Measurements from ENCODE around the gene RALGAPA2. TPM values are rescaled to one million over a fixed set of nuclear protein-coding genes. Genes with fewer than 3 reads are reported as not detected.
A peak's percentile ranks its signal among the peaks of the same experiment; 100 is the strongest.

RALGAPA2 gene
- polyA plus RNA-seq, 1 donor = 33.1 TPM

GRCh38 chr20:20664795-20665589, 47.5 kb downstream of the RALGAPA2 start:
- H3K9me3 ChIP-seq (ENCODE audit: control insufficient read depth, low read depth, low read length) = no peaks in the 10 kb centered on the region
- H3K4me1 ChIP-seq (ENCODE audit: control insufficient read depth, insufficient read depth, low read length) = no peaks in the 10 kb centered on the region
- peak in 1 of 2 donors; percentile 26 for DNase-seq
- H3K36me3 ChIP-seq (ENCODE audit: control insufficient read depth, insufficient read depth, low read length) = no peaks in the 10 kb centered on the region
- H3K4me3 ChIP-seq (ENCODE audit: low read length) = no peak overlapping the region
- WGBS (ENCODE audit: insufficient coverage, low lambda C conversion rate) = 83% methylated on average over 1 of the region's 2 CpGs
- no peaks in the 10 kb centered on the region for H3K27me3 ChIP-seq (ENCODE audit: control insufficient read depth, insufficient read depth, low read length)
- H3K27ac ChIP-seq (ENCODE audit: low read length) = no peak overlapping the region

- Histone ChIP-seq H3K27ac (ENCODE audit: low read length) (no peak overlapping the region), H3K4me3 (ENCODE audit: low read length) (no peak overlapping the region), H3K4me1 (ENCODE audit: control insufficient read depth, insufficient read depth, low read length) (no peaks in the 10 kb centered on the region), H3K36me3 (ENCODE audit: control insufficient read depth, insufficient read depth, low read length) (no peaks in the 10 kb centered on the region), H3K9me3 (ENCODE audit: control insufficient read depth, low read depth, low read length) (no peaks in the 10 kb centered on the region), H3K27me3 (ENCODE audit: control insufficient read depth, insufficient read depth, low read length) (no peaks in the 10 kb centered on the region)
- WGBS (ENCODE audit: insufficient coverage, low lambda C conversion rate) = 83% methylated on average over 1 of the region's 3 CpGs
- no peak for DNase-seq
Measured at GRCh38 chr20:20663841-20664240, 48.6 kb downstream of the RALGAPA2 start.

- WGBS (ENCODE audit: insufficient coverage, low lambda C conversion rate) = 84% methylated on average over 2 of the region's 4 CpGs
- Histone ChIP-seq H3K27me3 (ENCODE audit: control insufficient read depth, insufficient read depth, low read length) (no peaks in the 10 kb centered on the region), H3K36me3 (ENCODE audit: control insufficient read depth, insufficient read depth, low read length) (peaks cover 8% of the 10 kb centered on the region), H3K9me3 (ENCODE audit: control insufficient read depth, low read depth, low read length) (no peaks in the 10 kb centered on the region), H3K4me3 (ENCODE audit: low read length) (no peak overlapping the region), H3K27ac (ENCODE audit: low read length) (no peak overlapping the region), H3K4me1 (ENCODE audit: control insufficient read depth, insufficient read depth, low read length) (no peaks in the 10 kb centered on the region)
- no peak for DNase-seq
Measured at GRCh38 chr20:20658871-20659431, 53.5 kb downstream of the RALGAPA2 start.

- H3K27ac ChIP-seq (ENCODE audit: low read length) = no peak overlapping the region
- no peaks in the 10 kb centered on the region for H3K4me1 ChIP-seq (ENCODE audit: control insufficient read depth, insufficient read depth, low read length)
- no peaks in the 10 kb centered on the region for H3K9me3 ChIP-seq (ENCODE audit: control insufficient read depth, low read depth, low read length)
- DNase-seq = no peak
- H3K4me3 ChIP-seq (ENCODE audit: low read length) = no peak overlapping the region
- H3K27me3 ChIP-seq (ENCODE audit: control insufficient read depth, insufficient read depth, low read length) = no peaks in the 10 kb centered on the region
- peaks cover 8% of the 10 kb centered on the region for H3K36me3 ChIP-seq (ENCODE audit: control insufficient read depth, insufficient read depth, low read length)
Measured at GRCh38 chr20:20658123-20658522, 54.3 kb downstream of the RALGAPA2 start.

- no CpG with 5 or more reads among the region's 6 CpGs for WGBS (ENCODE audit: insufficient coverage, low lambda C conversion rate)
- Histone ChIP-seq H3K27me3 (ENCODE audit: control insufficient read depth, insufficient read depth, low read length) (no peaks in the 10 kb centered on the region), H3K4me3 (ENCODE audit: low read length) (no peak overlapping the region), H3K9me3 (ENCODE audit: control insufficient read depth, low read depth, low read length) (no peaks in the 10 kb centered on the region), H3K4me1 (ENCODE audit: control insufficient read depth, insufficient read depth, low read length) (no peaks in the 10 kb centered on the region), H3K27ac (ENCODE audit: low read length) (no peak overlapping the region), H3K36me3 (ENCODE audit: control insufficient read depth, insufficient read depth, low read length) (peaks cover 10% of the 10 kb centered on the region)
- DNase-seq = no peak
Measured at GRCh38 chr20:20657092-20657491, 55.4 kb downstream of the RALGAPA2 start.

- Histone ChIP-seq H3K4me3 (ENCODE audit: low read length) (no peak overlapping the region), H3K27ac (ENCODE audit: low read length) (no peak overlapping the region), H3K27me3 (ENCODE audit: control insufficient read depth, insufficient read depth, low read length) (no peaks in the 10 kb centered on the region), H3K4me1 (ENCODE audit: control insufficient read depth, insufficient read depth, low read length) (no peaks in the 10 kb centered on the region), H3K36me3 (ENCODE audit: control insufficient read depth, insufficient read depth, low read length) (peaks cover 10% of the 10 kb centered on the region), H3K9me3 (ENCODE audit: control insufficient read depth, low read depth, low read length) (no peaks in the 10 kb centered on the region)
- WGBS (ENCODE audit: insufficient coverage, low lambda C conversion rate) = 85% methylated on average over 3 of the region's 5 CpGs
- no peak for DNase-seq
Measured at GRCh38 chr20:20655883-20656282, 56.6 kb downstream of the RALGAPA2 start.

- 96% methylated on average over 3 of the region's 4 CpGs for WGBS (ENCODE audit: insufficient coverage, low lambda C conversion rate)
- no peak for DNase-seq
Measured at GRCh38 chr20:20649945-20650344, 62.5 kb downstream of the RALGAPA2 start.

GRCh38 chr20:20643927-20644326, 68.5 kb downstream of the RALGAPA2 start:
- WGBS (ENCODE audit: insufficient coverage, low lambda C conversion rate) = 100% methylated on average over 1 of the region's 3 CpGs

More at GRCh38 chr20:20649945-20650344, 62.5 kb downstream of the RALGAPA2 start:
- Histone ChIP-seq H3K36me3 (ENCODE audit: control insufficient read depth, insufficient read depth, low read length) (peaks cover 5% of the 10 kb centered on the region), H3K4me1 (ENCODE audit: control insufficient read depth, insufficient read depth, low read length) (no peaks in the 10 kb centered on the region), H3K27ac (ENCODE audit: low read length) (no peak overlapping the region), H3K9me3 (ENCODE audit: control insufficient read depth, low read depth, low read length) (no peaks in the 10 kb centered on the region), H3K27me3 (ENCODE audit: control insufficient read depth, insufficient read depth, low read length) (no peaks in the 10 kb centered on the region), H3K4me3 (ENCODE audit: low read length) (no peak overlapping the region)

GRCh38 chr20:20641783-20642182, 70.7 kb downstream of the RALGAPA2 start:
- DNase-seq = no peak
- Histone ChIP-seq H3K9me3 (ENCODE audit: control insufficient read depth, low read depth, low read length) (no peaks in the 10 kb centered on the region), H3K27me3 (ENCODE audit: control insufficient read depth, insufficient read depth, low read length) (no peaks in the 10 kb centered on the region), H3K4me1 (ENCODE audit: control insufficient read depth, insufficient read depth, low read length) (no peaks in the 10 kb centered on the region), H3K4me3 (ENCODE audit: low read length) (no peak overlapping the region), H3K27ac (ENCODE audit: low read length) (no peak overlapping the region), H3K36me3 (ENCODE audit: control insufficient read depth, insufficient read depth, low read length) (peaks cover 29% of the 10 kb centered on the region)
- no CpG with 5 or more reads among the region's 2 CpGs for WGBS (ENCODE audit: insufficient coverage, low lambda C conversion rate)

More at GRCh38 chr20:20643927-20644326, 68.5 kb downstream of the RALGAPA2 start:
- Histone ChIP-seq H3K27me3 (ENCODE audit: control insufficient read depth, insufficient read depth, low read length) (no peaks in the 10 kb centered on the region), H3K27ac (ENCODE audit: low read length) (no peak overlapping the region), H3K4me1 (ENCODE audit: control insufficient read depth, insufficient read depth, low read length) (no peaks in the 10 kb centered on the region), H3K4me3 (ENCODE audit: low read length) (no peak overlapping the region), H3K36me3 (ENCODE audit: control insufficient read depth, insufficient read depth, low read length) (peaks cover 17% of the 10 kb centered on the region), H3K9me3 (ENCODE audit: control insufficient read depth, low read depth, low read length) (no peaks in the 10 kb centered on the region)
- DNase-seq = no peak

GRCh38 chr20:20638878-20639277, 73.6 kb downstream of the RALGAPA2 start:
- Histone ChIP-seq H3K4me1 (ENCODE audit: control insufficient read depth, insufficient read depth, low read length) (no peaks in the 10 kb centered on the region), H3K27ac (ENCODE audit: low read length) (no peak overlapping the region), H3K27me3 (ENCODE audit: control insufficient read depth, insufficient read depth, low read length) (no peaks in the 10 kb centered on the region), H3K4me3 (ENCODE audit: low read length) (no peak overlapping the region), H3K9me3 (ENCODE audit: control insufficient read depth, low read depth, low read length) (no peaks in the 10 kb centered on the region), H3K36me3 (ENCODE audit: control insufficient read depth, insufficient read depth, low read length) (peaks cover 46% of the 10 kb centered on the region)
- no peak for DNase-seq
- WGBS (ENCODE audit: insufficient coverage, low lambda C conversion rate) = 80% methylated on average over 1 of the region's 2 CpGs
